ENCODE measurements around the gene ZNF550.
"Not testable (repeated sequence)": the region's sequence is repeated elsewhere in the genome, so short reads cannot be mapped to it uniquely, and the experiment has no call there.

The ZNF550 gene

DNA sequence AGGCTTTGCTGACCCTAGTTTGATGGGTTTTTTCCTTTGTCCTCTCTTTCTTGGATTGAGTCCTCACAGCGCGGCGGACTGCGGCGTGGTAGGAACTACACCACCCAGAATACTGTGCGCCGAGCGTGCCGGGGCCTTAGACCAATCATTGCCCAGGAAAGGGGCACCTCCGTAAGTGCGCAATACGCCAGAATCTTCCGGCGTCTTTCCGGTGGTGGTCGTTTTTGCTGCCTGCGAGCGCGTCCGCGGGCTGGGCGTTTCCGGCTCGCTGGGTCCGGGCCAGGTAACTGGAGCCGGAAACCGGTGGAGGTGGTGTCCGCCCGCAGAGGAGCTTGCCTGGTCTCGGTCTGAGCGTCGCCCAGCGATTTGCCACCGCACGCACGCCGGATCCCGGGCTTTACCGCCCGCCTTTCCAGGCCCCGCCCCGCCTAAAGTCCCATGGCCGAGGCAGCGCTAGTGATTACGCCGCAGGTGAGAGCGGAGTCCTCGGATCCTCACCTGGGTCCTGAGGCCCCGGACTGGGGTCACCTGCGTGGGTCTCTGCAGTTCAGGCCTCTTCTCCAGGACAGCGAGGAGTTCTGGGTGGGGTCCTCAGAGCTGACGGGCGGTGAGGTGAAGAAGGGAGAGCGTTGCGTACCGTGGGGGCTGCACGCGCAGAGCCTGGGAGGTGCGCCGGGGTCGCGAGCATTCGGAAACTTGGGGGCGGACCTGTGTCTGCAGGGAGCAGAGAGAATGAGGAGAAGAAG lies 32.4 kb downstream of the ZNF550 start, which contains the start of gene ZNF549:
Gene ZNF549 (plus strand): TSS at position 221 of the 746 bp plus-strand sequence. CDS start 218 bp downstream, at position 439.
- DNase-seq: peak; percentile 39

DNA sequence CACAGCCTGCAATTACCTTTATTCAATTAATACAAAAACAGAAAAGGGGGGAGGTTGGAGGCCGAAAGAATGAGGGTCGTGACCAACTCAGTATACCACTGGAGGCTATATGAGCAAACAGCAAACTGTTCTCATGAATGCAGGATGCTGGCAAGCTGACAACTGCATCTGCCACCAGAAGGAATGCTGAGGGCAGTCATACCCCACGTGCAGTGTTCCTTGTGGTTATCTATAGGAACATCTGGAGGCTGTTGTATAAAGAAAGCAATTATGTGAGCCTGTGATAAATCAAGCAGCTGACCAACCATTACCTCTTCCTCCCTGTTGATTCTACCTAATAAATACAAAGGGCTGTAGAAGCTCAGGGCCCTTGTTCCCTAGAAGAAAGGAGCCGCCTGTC lies 41.6 kb downstream of the ZNF550 start:
- DNase-seq: not testable (repeated sequence)

DNA sequence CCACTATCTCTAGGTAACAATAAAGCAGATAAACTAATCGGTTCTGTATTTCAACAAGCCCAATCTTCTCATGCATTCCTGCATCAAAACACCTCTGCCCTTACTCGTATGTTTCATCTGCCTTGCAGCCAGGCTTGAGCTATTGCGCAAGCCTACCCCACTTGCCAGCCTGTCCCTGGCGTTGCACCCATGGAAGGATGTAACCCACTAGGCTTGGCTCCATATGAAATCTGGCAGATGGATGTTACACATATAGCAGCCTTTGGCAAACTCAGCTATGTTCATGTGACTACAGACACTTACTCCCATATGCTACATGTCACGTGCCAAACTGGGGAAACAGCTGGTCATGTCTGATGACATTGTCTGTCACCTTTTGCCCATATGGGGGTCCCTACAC lies 44.4 kb downstream of the ZNF550 start:
- peak; percentile 18 for DNase-seq

DNA sequence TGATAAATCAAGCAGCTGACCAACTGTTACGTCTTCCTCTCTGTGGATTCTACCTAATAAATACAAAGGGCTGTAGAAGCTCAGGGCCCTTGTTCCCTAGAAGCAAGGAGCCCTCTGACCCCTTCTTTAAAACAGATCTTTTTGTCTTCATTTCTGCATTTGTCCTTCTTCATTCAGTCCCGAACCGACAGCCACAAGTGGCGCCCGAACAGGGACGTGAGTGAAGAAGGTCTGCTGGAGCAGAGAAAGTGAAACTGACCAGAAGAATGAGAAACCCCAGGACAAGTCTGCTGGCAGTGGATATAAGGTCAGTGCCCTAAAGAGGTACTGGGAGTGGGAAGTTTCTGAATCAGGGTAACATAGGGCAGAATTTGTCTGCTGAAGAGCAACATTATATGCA lies 46.8 kb downstream of the ZNF550 start:
- no peak for DNase-seq

DNA sequence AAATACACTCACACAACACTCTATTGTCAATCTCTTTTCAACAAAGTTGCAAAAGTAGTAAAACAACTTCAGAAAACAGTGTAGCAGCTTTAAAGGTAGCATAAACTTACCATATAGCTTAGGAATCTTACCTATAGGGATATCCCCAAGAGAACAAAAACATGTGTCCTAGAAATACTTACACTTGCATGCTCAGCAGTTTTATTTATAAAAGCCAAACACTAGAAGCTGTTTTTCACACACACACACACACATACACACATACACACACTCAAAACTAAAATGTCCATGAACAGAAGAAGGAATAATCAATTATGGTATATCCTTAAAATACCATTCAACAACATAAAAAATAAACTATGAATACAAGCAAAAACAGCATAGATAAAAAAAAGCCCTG lies 48.2 kb downstream of the ZNF550 start:
- DNase-seq: no peak

- DNase-seq: no peak
Measured at GRCh38 chr19:57506163-57506562, 53.5 kb downstream of the ZNF550 start.

DNA sequence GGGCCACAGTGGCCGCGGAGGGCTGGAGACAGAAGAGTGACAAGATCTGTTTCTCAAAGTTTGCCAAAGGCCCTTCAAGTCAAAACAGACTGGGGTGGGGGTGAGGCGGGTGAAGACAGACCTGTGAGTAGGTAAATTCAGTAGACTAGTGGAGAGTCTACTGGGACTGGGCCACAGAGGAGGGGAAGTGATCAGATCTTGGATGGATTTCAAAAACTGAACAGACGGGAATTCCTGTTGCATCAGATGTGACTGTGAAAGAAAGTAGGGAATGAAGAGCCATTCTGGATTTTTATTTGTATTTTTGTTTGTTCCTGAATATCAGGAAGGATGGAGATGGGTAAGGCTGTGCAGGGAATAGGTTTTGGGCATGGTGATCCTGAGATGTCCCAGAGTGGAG lies 59.3 kb downstream of the ZNF550 start:
- not testable (repeated sequence) for DNase-seq

- DNase-seq: peak; percentile 55
Measured at GRCh38 chr19:57499680-57500395, 59.8 kb downstream of the ZNF550 start, which contains the start of gene ZNF773. TSS of gene ZNF773 (plus strand) at chr19:57499938. CDS start at chr19:57500081, 143 bp downstream.

- not testable (repeated sequence) for DNase-seq
Measured at GRCh38 chr19:57499332-57499679, 60.4 kb downstream of the ZNF550 start.

- DNase-seq: not testable (repeated sequence)
Measured at GRCh38 chr19:57488299-57488644, 71.4 kb downstream of the ZNF550 start.

DNA sequence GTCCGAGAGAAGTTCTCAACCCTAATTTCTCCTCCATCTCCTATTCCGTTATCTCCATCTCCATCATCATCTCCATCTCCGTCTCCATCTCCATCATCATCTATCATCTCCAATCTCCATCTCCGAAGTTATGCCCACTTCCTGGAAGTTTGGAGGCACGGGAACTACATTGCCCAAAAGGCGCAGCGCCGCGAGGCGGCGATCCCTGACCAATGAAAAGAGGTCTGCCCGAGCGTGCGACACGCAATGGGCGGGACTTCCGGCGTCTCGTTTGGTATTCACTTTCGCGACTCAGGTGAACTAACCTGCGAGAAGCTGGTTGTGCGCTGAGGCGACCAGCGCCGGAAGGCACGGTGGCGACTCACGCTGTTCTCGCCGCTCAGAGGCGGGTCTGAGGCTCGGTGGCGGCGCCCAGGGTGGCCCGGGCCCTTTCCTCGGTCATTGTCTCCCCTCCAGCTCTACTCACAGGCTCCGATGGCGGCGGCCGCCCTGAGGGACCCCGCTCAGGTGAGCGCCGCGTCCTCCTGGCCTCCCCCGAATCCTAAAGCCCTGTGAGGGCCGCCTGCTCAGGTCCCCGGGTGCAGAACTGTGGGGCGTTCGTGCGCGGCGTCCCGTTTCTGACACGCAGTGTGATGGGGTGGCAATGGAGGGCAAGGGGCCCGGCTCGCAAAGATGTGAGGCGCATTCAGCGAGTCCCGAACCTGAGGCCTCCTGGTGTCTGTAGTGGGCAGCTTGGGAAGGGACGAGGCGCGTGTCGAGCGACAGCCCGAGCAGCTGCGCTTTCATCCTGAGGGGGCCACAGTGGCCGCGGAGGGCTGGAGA lies 72.0 kb downstream of the ZNF550 start, which contains the start of gene ZNF419:
Gene ZNF419 (plus strand): TSS at position 274 of the 822 bp plus-strand sequence. CDS start 201 bp downstream, at position 475.
- peak; percentile 77 for DNase-seq

All from NCI-H1694 (cell line).